GM23338 (cell line): ENCODE measurements around the gene TRAPPC3L. TPM values are rescaled to one million over a fixed set of nuclear protein-coding genes. Genes with fewer than 3 reads are reported as not detected.

ENCODE experiments used
- ATAC-seq: fragments of 200-7000 bp; cut with Tn5 transposase; 3 replicates; pipeline ENCODE4 v1.9.1; 2020
- DNase-seq: peaks from one replicate; pipeline ENCODE4 v3.0.0-alpha.2; 2015; ENCODE audit warnings: low spot score
- H2AFZ ChIP-seq: fragments of 200-600 bp; sonication (generic); 2 replicates; pipeline ENCODE4 v1.8.0; 2016; ENCODE audit warnings: antibody characterized with exemption, mild to moderate bottlenecking, moderate library complexity
- H3F3A ChIP-seq: fragments of 200-600 bp; sonication (generic); replicated peaks from 2 replicates; pipeline ENCODE4 v1.8.0; 2017; ENCODE audit warnings: antibody characterized with exemption, mixed run types, low read depth
- H3K27ac ChIP-seq: fragments of 200-600 bp; sonication (generic); 2 replicates; pipeline ENCODE4 v1.6.1; 2016; ENCODE audit warnings: low read depth
- H3K27me3 ChIP-seq: fragments of 200-600 bp; sonication (generic); 2 replicates; pipeline ENCODE4 v1.8.0; 2016; ENCODE audit warnings: mild to moderate bottlenecking, mixed run types, moderate library complexity; ENCODE audit not compliant: insufficient read depth
- H3K36me3 ChIP-seq: fragments of 200-600 bp; sonication (generic); 2 replicates; pipeline ENCODE4 v1.8.0; 2016; ENCODE audit warnings: mild to moderate bottlenecking; ENCODE audit not compliant: insufficient read depth
- H3K4me1 ChIP-seq: fragments of 200-600 bp; sonication (generic); 2 replicates; pipeline ENCODE4 v1.8.0; 2016; ENCODE audit warnings: mild to moderate bottlenecking, moderate library complexity; ENCODE audit not compliant: insufficient read depth
- H3K4me2 ChIP-seq: fragments of 200-600 bp; sonication (generic); 2 replicates; pipeline ENCODE4 v1.7.1; 2017; ENCODE audit warnings: mixed run types
- H3K4me3 ChIP-seq: fragments of 200-600 bp; sonication (generic); 2 replicates; pipeline ENCODE4 v1.6.1; 2016; ENCODE audit warnings: mixed run types
- H3K79me2 ChIP-seq: fragments of 200-600 bp; sonication (generic); replicated peaks from 2 replicates; pipeline ENCODE4 v1.8.0; 2017; ENCODE audit warnings: mild to moderate bottlenecking; ENCODE audit not compliant: insufficient read depth
- H3K9me2 ChIP-seq: fragments of 200-600 bp; sonication (generic); 2 replicates; pipeline ENCODE4 v1.8.0; 2017; ENCODE audit not compliant: insufficient read depth
- H4K20me1 ChIP-seq: fragments of 200-600 bp; sonication (generic); replicated peaks from 2 replicates; pipeline ENCODE4 v1.8.0; 2017; ENCODE audit warnings: mild to moderate bottlenecking; ENCODE audit not compliant: insufficient read depth
- H3K27ac Mint-ChIP-seq: 2 replicates; pipeline ENCODE4 v1.8.0; 2020; ENCODE audit warnings: inconsistent platforms, mild to moderate bottlenecking, moderate library complexity, mixed read lengths
- H3K27me3 Mint-ChIP-seq: 3 replicates; pipeline ENCODE4 v1.8.0; 2022; ENCODE audit warnings: low read depth, mild to moderate bottlenecking, moderate library complexity, mixed read lengths, inconsistent platforms; ENCODE audit not compliant: insufficient read depth, poor library complexity
- H3K36me3 Mint-ChIP-seq: 3 replicates; pipeline ENCODE4 v1.8.0; 2021; ENCODE audit warnings: low read depth, mild to moderate bottlenecking, inconsistent platforms, moderate library complexity, mixed read lengths
- H3K4me1 Mint-ChIP-seq: 3 replicates; pipeline ENCODE4 v1.8.0; 2020; ENCODE audit warnings: mild to moderate bottlenecking, inconsistent platforms, mixed read lengths
- H3K4me3 Mint-ChIP-seq: 3 replicates; pipeline ENCODE4 v1.8.0; 2021; ENCODE audit warnings: moderate library complexity, mild to moderate bottlenecking, inconsistent platforms, mixed read lengths
- H3K9me3 Mint-ChIP-seq: 3 replicates; pipeline ENCODE4 v1.8.0; 2020; ENCODE audit warnings: moderate library complexity, mild to moderate bottlenecking, inconsistent platforms, mixed read lengths
- CREB1 ChIP-seq: fragments of 250-450 bp; sonication (Bioruptor Pico); IDR thresholded peaks from 2 replicates; pipeline ENCODE4 v1.5.0; 2020; ENCODE audit warnings: low read depth, mild to moderate bottlenecking, moderate library complexity
- CTCF ChIP-seq, 2 experiments: fragments of 200-600 bp in 1 of 2; sonication (generic) in 1 of 2; conservative IDR thresholded peaks; 2 replicates each; pipeline versions ENCODE4 v1.5.1 to v1.6.1; 2016 to 2017; ENCODE audit warnings: antibody characterized with exemption in 2 of 2, low read depth in 2 of 2, mild to moderate bottlenecking in 2 of 2, moderate library complexity in 1 of 2
- ETS1 ChIP-seq: IDR thresholded peaks from 2 replicates; pipeline ENCODE4 v1.6.1; 2016; ENCODE audit warnings: antibody characterized with exemption
- EZH2 ChIP-seq: fragments of 200-600 bp; sonication (generic); IDR thresholded peaks from one replicate; pipeline ENCODE4 v1.8.0; 2017; ENCODE audit warnings: antibody characterized with exemption, mild to moderate bottlenecking, low read depth; ENCODE audit not compliant: unreplicated experiment
- EZH2phosphoT487 ChIP-seq: fragments of 200-600 bp; sonication (generic); IDR thresholded peaks from one replicate; pipeline ENCODE4 v1.8.1; 2018; ENCODE audit warnings: antibody characterized with exemption; ENCODE audit not compliant: unreplicated experiment
- JUNB ChIP-seq: IDR thresholded peaks from one replicate; pipeline ENCODE4 v1.6.1; 2016; ENCODE audit warnings: antibody characterized with exemption; ENCODE audit not compliant: unreplicated experiment
- NANOG ChIP-seq: IDR thresholded peaks from 2 replicates; pipeline ENCODE4 v1.6.1; 2016; ENCODE audit warnings: antibody characterized with exemption, borderline replicate concordance
- POLR2AphosphoS5 ChIP-seq: IDR thresholded peaks from 2 replicates; pipeline ENCODE4 v1.6.1; 2016; ENCODE audit warnings: antibody characterized with exemption, low read depth
- REST ChIP-seq: IDR thresholded peaks from one replicate; pipeline ENCODE4 v1.6.1; 2018; ENCODE audit warnings: antibody characterized with exemption; ENCODE audit not compliant: unreplicated experiment
- STAT1 ChIP-seq: IDR thresholded peaks from one replicate; pipeline ENCODE4 v1.6.1; 2016; ENCODE audit warnings: antibody characterized with exemption; ENCODE audit not compliant: unreplicated experiment
- ZNF114 ChIP-seq: fragments of 250-450 bp; sonication (Bioruptor Pico); IDR thresholded peaks from 2 replicates; pipeline ENCODE4 v1.5.0; 2020; ENCODE audit warnings: mild to moderate bottlenecking, moderate library complexity
- ZNF331 ChIP-seq: fragments of 250-450 bp; sonication (Bioruptor Pico); IDR thresholded peaks from 2 replicates; pipeline ENCODE4 v1.5.0; 2020; ENCODE audit warnings: low read depth, mild to moderate bottlenecking, moderate library complexity
- ZNF462 ChIP-seq: fragments of 250-450 bp; sonication (Bioruptor Pico); IDR thresholded peaks from 2 replicates; pipeline ENCODE4 v1.5.0; 2020; ENCODE audit warnings: mild to moderate bottlenecking, moderate library complexity
- polyA plus RNA-seq: library from polyadenylated mRNA; unstranded; fragments of >200 nt; fragmentation: Nextera tagmentation; extraction: Ambion mirVana; gene quantifications from 2 replicates; pipeline ENCODE4 v1.2.1, GENCODE V29; 2016
- total RNA-seq: library from RNA; depleted of rRNA; stranded (reverse); fragments of >200 nt; shearing (Covaris generic); gene quantifications from 2 replicates; pipeline ENCODE4 v1.2.3, GENCODE V29; 2014

TRAPPC3L gene
- total and polyA plus RNA-seq, 2 experiments from 2014 or later: not detected

GRCh38 chr6:116595247-116595646, 49.8 kb upstream of the TRAPPC3L start:
- Histone ChIP-seq H3K4me3 (no peak overlapping the region), H3K9me2 (no peaks in the 10 kb centered on the region), H4K20me1 (no peaks in the 10 kb centered on the region; the same call in 1 of the 2 replicates), H3F3A (no peaks in the 10 kb centered on the region), H3K27me3 (no peaks in the 10 kb centered on the region), H2AFZ (no peak overlapping the region), H3K27ac (no peak overlapping the region), H3K4me1 (no peaks in the 10 kb centered on the region), H3K79me2 (no peaks in the 10 kb centered on the region), H3K4me2 (no peak overlapping the region), H3K36me3 (peaks cover 6% of the 10 kb centered on the region; the same call in 1 of the 2 replicates)
- DNase-seq (no peak), ATAC-seq (no peak)
- H3K4me1 Mint-ChIP-seq: no peaks in the 10 kb centered on the region
- H3K27me3 Mint-ChIP-seq: no peaks in the 10 kb centered on the region
- no peaks in the 10 kb centered on the region for H3K9me3 Mint-ChIP-seq
- no peak overlapping the region for H3K4me3 Mint-ChIP-seq
- no peak overlapping the region for H3K27ac Mint-ChIP-seq
- TF ChIP-seq NANOG: no peak
- TF ChIP-seq EZH2phosphoT487: no peak
- no peak for TF ChIP-seq CTCF (conservative IDR thresholded peaks at IDR 0.05; ENCODE audit: low read depth in 2 of 2)
- TF ChIP-seq ZNF462 (CRISPR knock-in tag): no peak
- TF ChIP-seq ZNF331 (CRISPR knock-in tag): no peak
- TF ChIP-seq EZH2: no peak
- TF ChIP-seq CREB1: no peak
- no peak for TF ChIP-seq ZNF114 (CRISPR knock-in tag)
- TF ChIP-seq REST: no peak
- TF ChIP-seq ETS1: no peak
- no peak for TF ChIP-seq POLR2AphosphoS5
- no peak for TF ChIP-seq STAT1
- no peak for TF ChIP-seq JUNB
- H3K36me3 Mint-ChIP-seq: peaks cover 29% of the 10 kb centered on the region; the same call in 2 of the 3 replicates
